BJ (cell line): ENCODE data around the gene NUBPL. TPM values are rescaled to one million over a fixed set of nuclear protein-coding genes. Genes with fewer than 3 reads are reported as not detected.
"Not testable (repeated sequence)": the region's sequence is repeated elsewhere in the genome, so short reads cannot be mapped to it uniquely, and the experiment has no call there.

Source experiments
- CTCF ChIA-PET: fragments of 350-600 bp; formaldehyde crosslinking; extraction: SDS; loops from one replicate; lab custom pipeline; 2021; ENCODE audit warnings: antibody characterized with exemption, inconsistent platforms; lab: Yijun Ruan, JAX
- POLR2A ChIA-PET: fragments of 300-600 bp; sonication (Branson Sonifier 250); formaldehyde crosslinking; extraction: SDS; loops from one replicate; lab custom pipeline; 2021; ENCODE audit warnings: antibody characterized with exemption; lab: Charles Lee
- DNase-seq: peaks from one replicate; pipeline ENCODE4 v3.0.0-alpha.2; 2011; ENCODE audit warnings: low read depth
- H3K27me3 ChIP-seq: 2 replicates; pipeline ENCODE4 v1.6.0; 2011; ENCODE audit warnings: low read length; ENCODE audit not compliant: control insufficient read depth, insufficient read depth
- H3K36me3 ChIP-seq: 2 replicates; pipeline ENCODE4 v1.5.1; 2011; ENCODE audit warnings: low read length; ENCODE audit not compliant: control insufficient read depth, insufficient read depth
- H3K4me3 ChIP-seq: 2 replicates; pipeline ENCODE4 v1.5.1; 2011; ENCODE audit warnings: low read depth, mild to moderate bottlenecking, control low read depth, low read length
- CTCF ChIP-seq: IDR thresholded peaks from 2 replicates; pipeline ENCODE4 v1.5.1; 2011; ENCODE audit warnings: low read depth, mild to moderate bottlenecking, control low read depth, inconsistent platforms, low read length, moderate library complexity; ENCODE audit not compliant: insufficient read depth
- polyA plus RNA-seq: library from polyadenylated mRNA; depleted of rRNA; stranded (reverse); fragments of >200 nt; gene quantifications from 2 replicates; pipeline ENCODE4 v1.2.3, GENCODE V29; 2011

NUBPL gene
- polyA plus RNA-seq, 1 experiment, result 3.3 TPM

- Histone ChIP-seq H3K27me3 (no peaks in the 10 kb centered on the region), H3K4me3 (no peak overlapping the region), H3K36me3 (no peaks in the 10 kb centered on the region)
- POLR2A ChIA-PET, result no interaction called here
- no peak for TF ChIP-seq CTCF
- CTCF ChIA-PET, result no interaction called here
- no peak for DNase-seq
Observed at GRCh38 chr14:31864937-31865855, 304.0 kb downstream of the NUBPL start.

- Histone ChIP-seq H3K36me3 (no peaks in the 10 kb centered on the region), H3K27me3 (no peaks in the 10 kb centered on the region), H3K4me3 (no peak overlapping the region)
- DNase-seq, result no peak
- ChIA-PET CTCF (no interaction called here), POLR2A (no interaction called here)
- no peak for TF ChIP-seq CTCF
Observed at GRCh38 chr14:31867570-31867969, 306.4 kb downstream of the NUBPL start.

- DNase-seq, H3K4me3 ChIP-seq, H3K36me3 ChIP-seq, CTCF ChIA-PET, H3K27me3 ChIP-seq, POLR2A ChIA-PET: not testable (repeated sequence)
Observed at GRCh38 chr14:31868096-31868495, 306.9 kb downstream of the NUBPL start.

- no peak for TF ChIP-seq CTCF
- ChIA-PET CTCF (no interaction called here), POLR2A (no interaction called here)
- Histone ChIP-seq H3K4me3 (no peak overlapping the region), H3K27me3 (no peaks in the 10 kb centered on the region), H3K36me3 (no peaks in the 10 kb centered on the region)
- DNase-seq, result no peak
Observed at GRCh38 chr14:31876741-31877140, 315.5 kb downstream of the NUBPL start.

GRCh38 chr14:31877255-31877798 lies 316.1 kb downstream of the NUBPL start:
- DNase-seq, result no peak
- POLR2A ChIA-PET, result no interaction called here
- CTCF ChIA-PET, result interaction anchor here (1.4 kb wide), 1 partner anchor 24 kb away, joined by 4 read pairs; no protein-coding TSS in a partner anchor

More at GRCh38 chr14:31877255-31877798, 316.1 kb downstream of the NUBPL start:
- H3K36me3 ChIP-seq, result no peaks in the 10 kb centered on the region
- no peak overlapping the region for H3K4me3 ChIP-seq
- H3K27me3 ChIP-seq, result no peaks in the 10 kb centered on the region
- TF ChIP-seq CTCF, result no peak
